MCF 10A (cell line): ENCODE results near the gene CDKN2C. TPM values are rescaled to one million over a fixed set of nuclear protein-coding genes. Genes with fewer than 3 reads are reported as not detected.
"Not testable (repeated sequence)": the region's sequence is repeated elsewhere in the genome, so short reads cannot be mapped to it uniquely, and the experiment has no call there.

ENCODE experiments used
- BruUV-seq: library from RNA; stranded (reverse); fragments of 400-500 nt; replicated peaks from 2 replicates; lab custom pipeline; 2021; lab: Mats Ljungman, UMichigan
- CTCF ChIA-PET: fragments of 300-600 bp; sonication (Branson Sonifier 250); formaldehyde crosslinking; extraction: SDS; loops from one replicate; lab custom pipeline; 2021; ENCODE audit warnings: antibody characterized with exemption, inconsistent platforms; lab: Yijun Ruan, JAX
- POLR2A ChIA-PET: fragments of 300-600, 350-650 bp; sonication (Branson Sonifier 250); formaldehyde crosslinking; extraction: SDS; loops from one replicate; lab custom pipeline; 2020; ENCODE audit warnings: antibody characterized with exemption, inconsistent platforms; lab: Yijun Ruan, JAX
- DNase-seq: peaks from one replicate; pipeline ENCODE4 v3.0.0-alpha.2; 2018; ENCODE audit not compliant: unreplicated experiment
- H3K27ac Mint-ChIP-seq: one replicate; pipeline ENCODE4 v1.8.0; 2022; ENCODE audit warnings: mild to moderate bottlenecking, low read depth, mixed read lengths; ENCODE audit not compliant: unreplicated experiment
- H3K27me3 Mint-ChIP-seq: one replicate; pipeline ENCODE4 v1.8.0; 2022; ENCODE audit warnings: mixed read lengths; ENCODE audit not compliant: insufficient read depth, unreplicated experiment
- H3K36me3 Mint-ChIP-seq: one replicate; pipeline ENCODE4 v1.8.0; 2022; ENCODE audit warnings: mild to moderate bottlenecking, moderate library complexity, mixed read lengths; ENCODE audit not compliant: insufficient read depth, unreplicated experiment
- H3K4me1 Mint-ChIP-seq: one replicate; pipeline ENCODE4 v1.8.0; 2022; ENCODE audit warnings: mixed read lengths; ENCODE audit not compliant: insufficient read depth, unreplicated experiment
- H3K4me3 Mint-ChIP-seq: one replicate; pipeline ENCODE4 v1.8.0; 2022; ENCODE audit warnings: mild to moderate bottlenecking, moderate library complexity, mixed read lengths; ENCODE audit not compliant: unreplicated experiment
- H3K9me3 Mint-ChIP-seq: one replicate; pipeline ENCODE4 v1.8.0; 2022; ENCODE audit warnings: mixed read lengths; ENCODE audit not compliant: unreplicated experiment
- CTCF ChIP-seq: fragments of 200-600 bp; IDR thresholded peaks from one replicate; pipeline ENCODE4 v1.8.0; 2022; ENCODE audit warnings: antibody characterized with exemption, mild to moderate bottlenecking; ENCODE audit not compliant: unreplicated experiment
- intact Hi-C: fragments of 100-400 bp; cut with micrococcal nuclease; formaldehyde crosslinking; loops from 2 replicates; pipeline ENCODE4 v1.14.1; 2022
- total RNA-seq: library from RNA; stranded (reverse); gene quantifications from 2 replicates; pipeline ENCODE4 v1.2.3, GENCODE V29; 2022

The CDKN2C gene
- total RNA-seq, 1 experiment from 2014 or later, result 2.7 TPM

GRCh38 chr1:51000160-51000559, 30.1 kb downstream of the CDKN2C start:
- no peak for TF ChIP-seq CTCF
- Mint-ChIP-seq H3K27ac (no peak overlapping the region), H3K36me3 (no peaks in the 10 kb centered on the region), H3K4me1 (no peaks in the 10 kb centered on the region), H3K4me3 (no peak overlapping the region), H3K27me3 (no peaks in the 10 kb centered on the region), H3K9me3 (no peaks in the 10 kb centered on the region)
- ChIA-PET CTCF (interaction anchor here (0.6 kb wide), 1 partner anchor 103 kb away, joined by 5 read pairs; no protein-coding TSS in a partner anchor), POLR2A (no interaction called here)
- BruUV-seq, result no TSS peak
- DNase-seq, result no peak
- intact Hi-C loops, result no loop called here

DNA sequence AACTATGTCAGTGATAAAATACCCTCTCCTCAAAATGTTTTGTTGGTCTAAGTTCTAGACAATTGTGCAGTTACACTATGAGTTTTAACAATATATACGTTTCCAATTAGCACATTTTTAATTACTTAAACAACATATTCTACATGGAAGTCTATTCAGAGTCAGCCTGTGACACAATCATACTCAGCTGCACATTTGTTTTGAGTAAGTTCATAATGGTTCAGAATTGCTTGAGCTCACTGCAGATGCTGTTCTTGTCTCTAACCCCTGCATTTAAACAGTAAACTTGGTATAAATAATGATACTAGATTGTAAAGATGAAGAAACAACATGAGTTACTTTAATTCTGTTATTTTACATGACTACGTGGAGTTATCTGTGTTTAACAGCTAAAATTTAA, 30.6 kb downstream of the CDKN2C start:
- Mint-ChIP-seq H3K4me1 (no peaks in the 10 kb centered on the region), H3K36me3 (no peaks in the 10 kb centered on the region), H3K9me3 (no peaks in the 10 kb centered on the region), H3K27me3 (no peaks in the 10 kb centered on the region), H3K27ac (no peak overlapping the region), H3K4me3 (no peak overlapping the region)
- no TSS peak for BruUV-seq
- TF ChIP-seq CTCF, result no peak
- DNase-seq, result no peak
- ChIA-PET CTCF (interaction anchor here (0.6 kb wide), 1 partner anchor 397 kb away, joined by 3 read pairs; no protein-coding TSS in a partner anchor), POLR2A (no interaction called here)
- intact Hi-C loops, result no loop called here

GRCh38 chr1:51002516-51002915, 32.5 kb downstream of the CDKN2C start:
- H3K9me3 Mint-ChIP-seq, result no peaks in the 10 kb centered on the region
- no peak for DNase-seq
- ChIA-PET CTCF (interaction anchor here (0.6 kb wide), 1 partner anchor 296 kb away, joined by 4 read pairs; no protein-coding TSS in a partner anchor), POLR2A (no interaction called here)
- H3K4me3 Mint-ChIP-seq, result no peak overlapping the region
- no peak overlapping the region for H3K27ac Mint-ChIP-seq
- no peak for TF ChIP-seq CTCF
- H3K27me3 Mint-ChIP-seq, result no peaks in the 10 kb centered on the region
- H3K4me1 Mint-ChIP-seq, result no peaks in the 10 kb centered on the region
- no TSS peak for BruUV-seq
- intact Hi-C loops, result no loop called here
- no peaks in the 10 kb centered on the region for H3K36me3 Mint-ChIP-seq

DNA sequence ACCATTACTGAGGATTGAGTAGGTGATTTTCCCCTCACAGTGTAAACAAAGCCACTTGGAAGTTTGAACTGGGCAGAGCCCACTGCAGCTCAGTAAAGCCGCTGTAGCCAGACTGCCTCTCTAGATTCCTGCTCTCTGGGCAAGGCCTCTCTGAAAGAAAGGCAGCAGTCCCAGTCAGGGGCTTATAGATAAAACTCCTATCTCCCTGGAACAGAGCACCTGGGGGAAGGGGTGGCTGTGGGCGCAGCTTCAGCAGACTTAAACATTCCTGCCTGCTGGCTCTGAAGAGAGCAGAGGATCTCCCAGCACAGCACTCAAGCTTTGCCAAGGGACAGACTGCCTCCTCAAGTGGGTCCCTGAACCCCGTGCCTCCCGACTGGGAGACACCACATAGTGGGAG, 35.5 kb downstream of the CDKN2C start:
- H3K36me3 Mint-ChIP-seq, H3K4me1 Mint-ChIP-seq, H3K27me3 Mint-ChIP-seq, DNase-seq, H3K27ac Mint-ChIP-seq, BruUV-seq, intact Hi-C loops, CTCF ChIA-PET, POLR2A ChIA-PET, H3K9me3 Mint-ChIP-seq, H3K4me3 Mint-ChIP-seq: not testable (repeated sequence)

DNA sequence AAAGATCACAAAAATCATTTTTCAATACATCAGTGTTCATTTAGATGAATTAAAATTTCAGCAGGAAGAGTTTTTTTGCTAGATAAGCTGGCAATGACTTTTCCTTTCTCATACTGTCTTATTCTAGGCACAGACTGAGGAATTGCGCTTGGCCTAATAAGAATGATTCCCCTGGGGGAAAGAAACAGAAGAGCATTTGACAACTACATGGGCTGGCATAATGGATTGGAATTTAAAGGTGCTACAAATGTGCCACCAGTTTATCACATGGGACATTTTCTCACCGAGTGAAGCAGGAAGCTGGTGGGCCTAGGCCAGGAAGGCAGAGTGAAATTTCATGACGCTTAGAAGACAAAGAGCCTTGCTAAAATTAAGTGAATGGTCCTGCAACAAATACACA, 39.3 kb downstream of the CDKN2C start:
- no TSS peak for BruUV-seq
- intact Hi-C loops, result no loop called here
- Mint-ChIP-seq H3K9me3 (no peaks in the 10 kb centered on the region), H3K4me1 (no peaks in the 10 kb centered on the region), H3K4me3 (no peak overlapping the region), H3K27me3 (no peaks in the 10 kb centered on the region), H3K27ac (no peak overlapping the region), H3K36me3 (no peaks in the 10 kb centered on the region)
- ChIA-PET CTCF (no interaction called here), POLR2A (no interaction called here)
- no peak for TF ChIP-seq CTCF
- DNase-seq, result no peak
